Loucy (cell line): ENCODE measurements around the gene COBLL1.

Experiments
- CTCF ChIP-seq: fragments of 200-600 bp; sonication (generic); conservative IDR thresholded peaks from 2 replicates; pipeline ENCODE4 v1.5.1; 2014; ENCODE audit warnings: mild to moderate bottlenecking, antibody characterized with exemption, low read length
- EZH2phosphoT487 ChIP-seq: fragments of 200-600 bp; IDR thresholded peaks from 2 replicates; pipeline ENCODE4 v1.6.1; 2018; ENCODE audit warnings: antibody characterized with exemption, mild to moderate bottlenecking, moderate library complexity, borderline replicate concordance

DNA sequence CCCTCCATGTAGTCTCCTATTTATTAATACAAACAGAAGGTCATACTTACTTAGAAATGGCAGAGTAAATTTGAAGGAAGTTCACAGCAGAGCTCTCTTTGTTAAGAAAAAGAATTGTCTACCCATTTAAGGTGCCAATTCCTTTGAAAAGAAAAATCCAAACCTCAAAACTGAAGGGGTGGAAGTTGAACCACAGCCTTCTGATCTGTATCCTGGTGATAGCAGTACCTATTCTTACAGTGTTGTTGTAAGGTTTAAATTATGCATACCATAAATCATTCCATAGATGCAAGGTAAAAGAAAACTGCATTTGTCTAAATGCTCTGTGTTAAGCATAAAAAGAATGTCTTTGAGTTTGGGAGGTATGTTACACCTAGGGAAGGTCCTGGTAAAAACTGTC, 47.6 kb downstream of the COBLL1 start:
- no peak for TF ChIP-seq CTCF
- TF ChIP-seq EZH2phosphoT487 = no peak
